ENCODE measurements around the gene GAMT. TPM values are rescaled to one million over a fixed set of nuclear protein-coding genes. Genes with fewer than 3 reads are reported as not detected.

GAMT gene
- total RNA-seq, 1 donor from 2014 or later = 41.5 TPM

GRCh38 chr19:1412995-1413800 is 11.9 kb upstream of the GAMT start:
- Mint-ChIP-seq H3K4me3 (no peak overlapping the region), H3K27me3 (ENCODE audit: low read depth) (no peaks in the 10 kb centered on the region), H3K9me3 (no peaks in the 10 kb centered on the region), H3K4me1 (peaks cover 75% of the 10 kb centered on the region), H3K36me3 (no peaks in the 10 kb centered on the region), H3K27ac (peak overlapping the region; percentile 90)
- DNase-seq (ENCODE audit: low spot score in 2 of 2, unreplicated experiment in 2 of 2) = no peak
- TF ChIP-seq CTCF (IDR thresholded peaks at IDR 0.05; ENCODE audit: unreplicated experiment) = no peak

- TF ChIP-seq CTCF (IDR thresholded peaks at IDR 0.05; ENCODE audit: unreplicated experiment) = no peak
- H3K4me1 Mint-ChIP-seq = peaks cover 67% of the 10 kb centered on the region
- H3K4me3 Mint-ChIP-seq = no peak overlapping the region
- H3K36me3 Mint-ChIP-seq = no peaks in the 10 kb centered on the region
- peak overlapping the region; percentile 76 for H3K27ac Mint-ChIP-seq
- DNase-seq (ENCODE audit: low spot score in 2 of 2, unreplicated experiment in 2 of 2) = no peak
- no peaks in the 10 kb centered on the region for H3K27me3 Mint-ChIP-seq (ENCODE audit: low read depth)
- no peaks in the 10 kb centered on the region for H3K9me3 Mint-ChIP-seq
Measured at GRCh38 chr19:1412323-1412923, 11.1 kb upstream of the GAMT start.

- H3K9me3 Mint-ChIP-seq = no peaks in the 10 kb centered on the region
- no peak overlapping the region for H3K4me3 Mint-ChIP-seq
- DNase-seq (ENCODE audit: low spot score in 2 of 2, unreplicated experiment in 2 of 2) = no peak
- H3K36me3 Mint-ChIP-seq = no peaks in the 10 kb centered on the region
- H3K27me3 Mint-ChIP-seq (ENCODE audit: low read depth) = no peaks in the 10 kb centered on the region
- H3K27ac Mint-ChIP-seq = peak overlapping the region; percentile 81
- peaks cover 59% of the 10 kb centered on the region for H3K4me1 Mint-ChIP-seq
- no peak for TF ChIP-seq CTCF (IDR thresholded peaks at IDR 0.05; ENCODE audit: unreplicated experiment)
Measured at GRCh38 chr19:1411255-1412191, 10.2 kb upstream of the GAMT start.

- no peaks in the 10 kb centered on the region for H3K27me3 Mint-ChIP-seq (ENCODE audit: low read depth)
- peaks cover 55% of the 10 kb centered on the region for H3K4me1 Mint-ChIP-seq
- TF ChIP-seq CTCF (IDR thresholded peaks at IDR 0.05; ENCODE audit: unreplicated experiment) = no peak
- H3K9me3 Mint-ChIP-seq = no peaks in the 10 kb centered on the region
- peak overlapping the region; percentile 91 for H3K4me3 Mint-ChIP-seq
- H3K27ac Mint-ChIP-seq = peak overlapping the region; percentile 97
- no peaks in the 10 kb centered on the region for H3K36me3 Mint-ChIP-seq
- no peak for DNase-seq (ENCODE audit: low spot score in 2 of 2, unreplicated experiment in 2 of 2)
Measured at GRCh38 chr19:1410789-1411188, 9.4 kb upstream of the GAMT start.

- Mint-ChIP-seq H3K27me3 (ENCODE audit: low read depth) (no peaks in the 10 kb centered on the region), H3K4me3 (peak overlapping the region; percentile 91), H3K27ac (peak overlapping the region; percentile 97), H3K4me1 (peaks cover 50% of the 10 kb centered on the region), H3K9me3 (no peaks in the 10 kb centered on the region), H3K36me3 (no peaks in the 10 kb centered on the region)
- no peak for DNase-seq (ENCODE audit: low spot score in 2 of 2, unreplicated experiment in 2 of 2)
- TF ChIP-seq CTCF (IDR thresholded peaks at IDR 0.05; ENCODE audit: unreplicated experiment) = no peak
Measured at GRCh38 chr19:1410136-1410786, 8.9 kb upstream of the GAMT start.
